Activated CD8-positive, alpha-beta memory T cell treated with anti-CD3 and anti-CD28 coated beads, Interleukin-2, amount 50 U/mL, for 1 hour (primary cell): ENCODE measurements around the gene CASP3.
"Not testable (repeated sequence)": the region's sequence is repeated elsewhere in the genome, so short reads cannot be mapped to it uniquely, and the experiment has no call there.

Source experiments
- DNase-seq: peaks from one replicate; pipeline ENCODE4 v3.0.0-alpha.2; 2020; ENCODE audit errors: extremely low read depth

CASP3 gene

DNA sequence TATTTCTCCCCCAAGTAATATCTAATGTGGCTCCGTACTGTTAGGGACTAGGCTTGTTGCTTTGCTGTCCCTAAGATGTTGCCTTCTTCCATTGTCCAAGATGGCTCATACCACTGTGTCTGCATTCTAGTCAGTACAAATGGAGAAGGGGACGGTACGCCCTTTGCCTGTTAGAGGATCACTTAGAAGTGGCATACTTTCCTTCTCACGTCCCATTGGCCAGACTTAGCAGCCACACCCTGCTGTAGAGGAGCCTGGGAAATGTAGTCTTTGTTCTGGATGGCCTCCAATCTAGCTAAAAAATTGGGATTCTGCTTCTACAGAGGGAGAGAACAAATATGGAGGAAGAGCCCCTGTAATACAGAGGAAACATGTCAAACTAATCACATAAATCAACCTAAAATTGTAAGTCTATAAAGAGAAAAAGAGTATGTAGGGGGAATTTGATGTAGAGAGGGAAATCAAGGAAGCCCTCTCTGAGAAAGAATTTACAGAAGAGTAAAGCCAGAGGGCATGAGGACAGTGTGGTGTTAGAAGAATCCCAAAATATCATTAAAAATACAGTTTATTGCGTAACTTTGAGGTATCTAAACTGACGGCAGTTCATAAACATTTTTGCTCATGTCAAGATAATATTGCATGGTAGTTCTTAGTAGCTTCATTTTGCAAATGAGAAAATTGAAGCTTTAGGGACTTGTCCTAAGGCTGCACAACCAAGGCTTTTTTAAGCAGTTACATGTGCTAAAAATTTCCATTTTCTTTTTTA is 15.4 kb upstream of the CASP3 start:
- DNase-seq: no peak

DNA sequence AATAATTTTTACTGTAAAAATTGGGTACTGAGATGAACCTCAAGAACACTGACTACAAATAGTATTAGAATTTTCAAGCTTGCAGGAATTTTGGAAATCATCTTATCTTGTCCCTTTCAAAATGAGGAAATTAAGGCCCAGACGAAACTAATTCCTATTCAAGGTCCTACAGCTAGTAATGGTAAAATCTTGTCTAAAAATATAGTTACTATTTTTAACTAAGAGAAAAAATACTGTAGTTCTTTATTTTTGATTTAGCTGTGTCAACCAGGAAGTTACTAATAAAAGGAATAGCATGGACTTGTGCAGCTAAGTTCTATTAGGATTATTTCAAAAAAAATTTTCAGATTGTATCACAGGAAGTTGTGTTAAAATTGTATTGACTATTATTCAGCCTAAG is 13.0 kb upstream of the CASP3 start:
- no peak for DNase-seq

GRCh38 chr4:184660978-184661377 is 11.7 kb upstream of the CASP3 start:
- no peak for DNase-seq

DNA sequence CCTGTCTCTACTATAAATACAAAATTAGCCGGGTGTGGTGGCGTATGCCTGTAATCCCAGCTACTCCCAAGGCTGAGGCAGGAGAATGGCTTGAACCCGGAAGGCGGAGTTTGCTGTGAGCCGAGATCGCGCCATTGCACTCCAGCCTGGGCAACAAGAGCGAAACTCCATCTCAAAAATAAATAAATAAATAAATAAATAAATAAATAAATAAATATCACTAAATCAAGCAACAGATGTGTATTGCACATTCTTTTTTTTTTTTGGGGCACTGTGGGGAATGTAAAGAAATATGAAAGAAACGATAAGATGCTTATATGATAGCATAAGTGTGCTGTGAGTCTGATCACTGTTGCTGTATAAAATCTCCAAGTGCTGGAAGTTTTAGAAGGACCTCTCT is 8.6 kb upstream of the CASP3 start:
- DNase-seq: not testable (repeated sequence)

DNA sequence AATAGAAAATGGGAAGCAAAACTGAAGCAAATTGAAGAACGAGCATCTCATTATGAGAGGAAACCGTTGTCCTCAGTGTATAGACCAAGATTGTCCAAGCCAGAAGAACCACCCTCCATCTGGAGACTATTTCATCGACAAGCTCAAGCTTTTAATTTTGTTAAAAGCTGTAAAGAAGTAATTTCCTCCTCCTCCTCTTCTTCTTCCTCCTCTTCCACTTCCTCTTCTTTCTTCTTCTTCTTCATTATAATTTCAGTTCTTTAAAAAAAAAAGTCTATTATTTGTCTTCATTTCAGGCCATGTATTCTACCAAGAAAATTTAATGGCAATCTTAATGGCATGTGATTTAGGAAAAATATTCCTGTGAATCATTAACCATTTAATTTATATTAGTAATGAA is 7.9 kb upstream of the CASP3 start:
- DNase-seq: no peak

GRCh38 chr4:184655889-184656869 is 6.9 kb upstream of the CASP3 start:
- DNase-seq: no peak

- no peak for DNase-seq
These were observed 4.4 kb upstream of the CASP3 start for GRCh38 chr4:184653650-184654049.

DNA sequence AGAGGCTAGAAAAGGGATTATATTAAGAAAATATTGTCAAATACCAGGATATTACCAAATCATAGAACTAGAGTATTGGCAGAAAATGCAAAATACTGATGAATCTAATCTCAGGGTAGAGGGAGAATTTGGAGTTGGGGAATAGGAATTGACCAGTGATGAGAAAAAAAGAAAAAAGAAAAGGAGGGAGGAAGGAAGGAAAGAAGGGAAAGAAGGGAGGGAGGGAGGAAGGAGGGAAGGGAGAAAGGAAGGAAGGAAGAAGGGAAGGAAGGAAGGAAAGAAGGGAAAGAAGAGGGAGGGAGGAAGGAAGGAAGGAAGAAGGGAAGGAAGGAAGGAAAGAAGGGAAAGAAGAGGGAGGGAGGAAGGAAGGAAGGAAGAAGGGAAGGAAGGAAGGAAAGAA is 3.4 kb upstream of the CASP3 start:
- not testable (repeated sequence) for DNase-seq

- DNase-seq: no peak
These were observed 2.7 kb upstream of the CASP3 start for GRCh38 chr4:184651899-184652298.

- DNase-seq: no peak
These were observed 966 bp upstream of the CASP3 start for GRCh38 chr4:184649971-184650855.

DNA sequence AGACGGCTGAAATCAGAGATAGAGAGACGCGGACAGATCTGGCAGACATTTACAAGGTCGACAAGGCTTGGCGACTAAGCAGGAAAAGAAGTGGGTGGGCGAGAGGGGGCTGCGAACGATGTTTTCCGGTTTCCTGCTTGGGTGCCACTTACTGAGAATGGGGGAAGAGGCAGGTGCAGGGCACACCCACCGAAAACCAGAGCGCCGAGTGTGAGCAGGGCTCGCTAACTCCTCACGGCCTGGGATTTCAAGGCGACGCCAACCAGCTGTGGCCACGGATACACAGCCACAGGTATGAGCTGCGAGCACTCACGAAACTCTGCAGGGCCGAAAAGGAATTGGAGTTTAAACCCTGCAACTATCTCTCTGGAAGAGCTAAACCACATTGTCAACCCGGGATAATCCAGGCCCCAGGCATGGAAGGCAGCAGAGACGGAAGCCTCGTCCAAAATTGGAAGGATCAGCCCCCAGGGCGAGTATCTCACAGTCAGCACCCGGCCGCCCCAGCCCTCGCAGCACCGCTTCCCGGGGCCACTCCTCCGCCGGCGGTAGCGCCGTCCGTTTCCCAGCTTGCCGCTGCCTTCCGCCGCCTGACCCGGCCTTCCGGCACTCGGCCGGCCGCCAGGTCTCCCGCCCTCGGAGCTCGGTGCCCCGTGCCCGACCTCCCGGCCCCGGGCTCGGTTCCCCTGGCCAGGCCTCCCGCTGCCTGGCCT is 778 bp downstream of the CASP3 start:
- no peak for DNase-seq

DNA sequence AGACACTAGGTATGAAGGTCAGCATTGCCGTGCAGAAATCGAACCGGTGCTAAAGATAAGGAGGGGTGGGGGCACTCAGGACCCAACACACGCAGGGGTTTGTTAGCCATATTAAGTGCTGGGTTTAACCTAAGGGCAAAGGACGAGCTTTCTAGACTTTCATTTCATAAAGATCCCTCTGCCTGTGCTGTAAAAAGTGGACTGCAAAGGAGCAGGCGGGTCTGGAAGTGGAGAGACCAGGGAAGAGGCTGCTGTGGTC is 1.3 kb downstream of the CASP3 start:
- DNase-seq: no peak

DNA sequence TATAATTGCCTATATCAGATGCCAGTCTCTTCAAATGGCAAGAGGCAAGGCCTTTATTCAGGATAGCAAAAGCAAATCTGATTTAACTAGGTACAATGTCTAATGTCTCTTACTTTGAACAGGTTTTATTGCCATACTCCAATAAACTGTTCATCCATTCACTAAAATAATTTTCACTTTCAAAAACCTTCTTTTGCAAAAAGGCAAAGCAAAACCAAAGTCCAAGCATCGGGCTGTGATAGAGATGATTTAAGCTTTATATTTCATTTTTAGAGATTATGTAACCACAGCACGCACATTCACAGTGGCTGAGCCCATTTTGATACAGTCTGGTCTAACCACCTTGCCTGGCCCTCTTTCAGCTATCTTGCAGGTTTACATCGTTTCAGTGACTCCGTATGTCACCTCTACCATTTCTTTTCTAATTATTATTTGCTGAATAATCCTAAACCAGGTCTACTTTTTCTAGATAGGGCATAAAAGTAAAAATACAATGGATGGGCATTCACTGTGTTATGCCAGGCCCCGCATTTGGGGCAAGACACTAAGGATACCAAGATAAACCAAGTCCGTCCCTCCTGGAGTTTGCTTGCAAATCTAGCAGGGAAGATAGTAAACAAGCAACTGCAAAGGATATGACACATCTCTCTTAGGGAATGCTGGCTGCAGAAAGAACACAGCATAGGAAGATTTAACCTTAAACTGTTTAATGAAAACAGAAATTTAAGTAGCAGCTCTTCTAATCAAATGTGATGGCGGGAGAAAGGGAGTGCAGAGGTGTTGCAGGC is 1.8 kb downstream of the CASP3 start:
- no peak for DNase-seq

- DNase-seq: no peak
These were observed 3.2 kb downstream of the CASP3 start for GRCh38 chr4:184645904-184646610.

GRCh38 chr4:184644553-184645307 is 4.5 kb downstream of the CASP3 start:
- DNase-seq: no peak

DNA sequence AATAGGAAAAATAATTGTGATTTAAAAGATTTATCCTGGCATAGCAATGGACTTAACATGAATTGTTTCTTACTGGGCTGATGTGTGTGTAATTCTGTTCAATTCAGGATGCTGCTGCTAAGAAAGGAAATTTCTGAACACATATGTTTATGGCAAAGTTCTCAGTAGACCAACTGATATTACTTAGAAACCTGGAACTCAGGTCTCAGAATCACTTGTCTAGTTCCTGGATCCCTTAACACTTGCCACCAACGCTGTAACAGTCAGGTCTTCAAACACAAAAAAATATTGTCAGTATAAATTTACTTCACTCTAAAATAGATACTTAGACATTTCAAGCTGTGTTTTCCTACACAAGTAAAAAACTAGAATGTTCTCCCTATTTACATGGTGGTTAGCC is 5.5 kb downstream of the CASP3 start:
- no peak for DNase-seq

DNA sequence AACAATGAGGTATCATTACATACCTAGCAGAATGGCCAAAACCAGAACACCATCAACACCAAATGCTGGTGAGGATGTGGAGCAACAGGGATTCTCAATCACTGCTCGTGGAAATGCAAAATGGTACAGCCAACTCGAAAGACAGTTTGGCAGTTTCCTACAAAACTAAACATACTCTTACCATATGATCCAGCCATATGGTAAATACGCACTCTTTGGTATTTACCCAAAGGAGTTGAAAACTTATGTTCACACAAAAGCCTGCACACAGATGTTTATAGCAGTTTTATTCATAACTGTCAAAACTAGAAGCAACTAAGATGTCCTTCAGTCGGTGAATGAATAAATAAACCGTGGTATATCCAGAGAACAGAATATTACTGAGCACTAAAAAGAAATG is 7.8 kb downstream of the CASP3 start:
- DNase-seq: no peak

GRCh38 chr4:184641022-184641421 is 8.2 kb downstream of the CASP3 start:
- DNase-seq: no peak

GRCh38 chr4:184636897-184637296 is 12.3 kb downstream of the CASP3 start:
- no peak for DNase-seq
